Measurements from ENCODE around the gene PDE4D.

GRCh38 chr5:59693492-59694309 lies 199.8 kb downstream of the PDE4D start:
- TF ChIP-seq POLR2A (IDR thresholded peaks at IDR 0.05; ENCODE audit: low read depth, low read length): no peak
- no peak for TF ChIP-seq POLR2AphosphoS5 (IDR thresholded peaks at IDR 0.05; ENCODE audit: low read depth, low read length)
- no peak for TF ChIP-seq TAF1 (IDR thresholded peaks at IDR 0.05; ENCODE audit: low read depth, low read length)
- no peak for TF ChIP-seq POU2F2 (IDR thresholded peaks at IDR 0.05; ENCODE audit: low read depth, low read length)
- TF ChIP-seq SPI1 (IDR thresholded peaks at IDR 0.05; ENCODE audit: low read depth, low read length): no peak
- no peak for TF ChIP-seq PAX5 (IDR thresholded peaks at IDR 0.05; ENCODE audit: insufficient read depth, low read length, severe bottlenecking)
